H1 (cell line): ENCODE measurements around the gene BRD1. TPM values are rescaled to one million over a fixed set of nuclear protein-coding genes. Genes with fewer than 3 reads are reported as not detected.

Experiments used
- CTCF ChIA-PET: fragments of 300-600 bp; sonication (Branson Sonifier 250); formaldehyde crosslinking; loops from one replicate; lab custom pipeline; 2021; ENCODE audit not compliant: partially characterized antibody; lab: Charles Lee
- POLR2A ChIA-PET: fragments of 300-600 bp; sonication (Branson Sonifier 250); formaldehyde crosslinking; loops from one replicate; lab custom pipeline; 2021; ENCODE audit warnings: inconsistent platforms; ENCODE audit not compliant: partially characterized antibody; lab: Charles Lee
- DNase-seq, 2 experiments: peaks; one replicate each; pipeline versions ENCODE4 v3.0.0 to v3.0.0-alpha.2; 2010 to 2022; ENCODE audit warnings: low spot score in 2 of 2, low read depth in 1 of 2, mixed read lengths in 1 of 2
- FAIRE-seq: peaks from 2 replicates; lab custom pipeline; 2011; peaks lifted over from hg19 to GRCh38; lab: Jason Lieb, UNC
- H2AFZ ChIP-seq: 2 replicates; pipeline ENCODE4 v1.8.1; 2012; ENCODE audit warnings: low read length, inconsistent platforms
- H2AK5ac ChIP-seq: 2 replicates; pipeline ENCODE4 v1.6.1; 2013; ENCODE audit warnings: low read depth, low read length
- H2BK120ac ChIP-seq: replicated peaks from 2 replicates; pipeline ENCODE3; 2013; ENCODE audit warnings: low read depth, low read length, inconsistent platforms
- H2BK12ac ChIP-seq: 2 replicates; pipeline ENCODE4 v1.6.1; 2013; ENCODE audit warnings: low read depth, low read length
- H2BK15ac ChIP-seq: 2 replicates; pipeline ENCODE4 v1.6.1; 2013; ENCODE audit warnings: low read length
- H2BK20ac ChIP-seq: 2 replicates; pipeline ENCODE4 v1.6.1; 2013; ENCODE audit warnings: low read length
- H2BK5ac ChIP-seq: 2 replicates; pipeline ENCODE4 v1.6.1; 2013; ENCODE audit warnings: low read depth, low read length
- H3K14ac ChIP-seq: 2 replicates; pipeline ENCODE4 v1.6.1; 2013; ENCODE audit warnings: inconsistent platforms; ENCODE audit not compliant: insufficient read length
- H3K18ac ChIP-seq: 2 replicates; pipeline ENCODE4 v1.6.1; 2013; ENCODE audit warnings: low read length; ENCODE audit errors: extremely low read depth
- H3K23ac ChIP-seq: 2 replicates; pipeline ENCODE4 v1.6.1; 2013; ENCODE audit warnings: inconsistent platforms; ENCODE audit not compliant: insufficient read length
- H3K23me2 ChIP-seq: 2 replicates; pipeline ENCODE4 v1.6.1; 2013; ENCODE audit warnings: low read depth, low read length
- H3K27ac ChIP-seq: 2 replicates; pipeline ENCODE4 v1.6.1; 2011; ENCODE audit warnings: low read depth, low read length, inconsistent platforms
- H3K27me3 ChIP-seq, 4 experiments: replicated peaks in 1 of 4; 1 replicate in 1 of 4; 2 replicates in 3 of 4; pipeline versions ENCODE4 v1.6.1 to v1.8.1; 2011 to 2013; ENCODE audit warnings: low read length in 3 of 4, mild to moderate bottlenecking in 3 of 4, inconsistent platforms in 2 of 4, mixed read lengths in 2 of 4, moderate library complexity in 1 of 4; ENCODE audit not compliant: control insufficient read depth in 3 of 4, insufficient read depth in 3 of 4; ENCODE audit errors: extremely low read depth in 1 of 4
- H3K36me3 ChIP-seq, 4 experiments: 2 replicates each; pipeline versions ENCODE4 v1.6.1 to v1.8.1; 2011 to 2013; ENCODE audit warnings: mild to moderate bottlenecking in 4 of 4, low read length in 3 of 4, moderate library complexity in 2 of 4, control low read depth in 1 of 4, inconsistent platforms in 1 of 4; ENCODE audit not compliant: insufficient read depth in 4 of 4, control insufficient read depth in 2 of 4
- H3K4ac ChIP-seq: replicated peaks from 2 replicates; pipeline ENCODE3; 2013; ENCODE audit warnings: low read length, low read depth, mixed read lengths, inconsistent platforms; ENCODE audit not compliant: insufficient read length
- H3K4me1 ChIP-seq, 4 experiments: replicated peaks in 1 of 4; 1 replicate in 1 of 4; 2 replicates in 3 of 4; pipeline versions ENCODE4 v1.6.1 to v1.8.1; 2011 to 2013; ENCODE audit warnings: low read length in 3 of 4, inconsistent platforms in 2 of 4, mixed read lengths in 1 of 4; ENCODE audit not compliant: insufficient read depth in 4 of 4, control insufficient read depth in 3 of 4
- H3K4me2 ChIP-seq, 2 experiments: 2 replicates each; pipeline versions ENCODE4 v1.6.1 to v1.8.1; 2011 to 2013; ENCODE audit warnings: low read depth in 2 of 2, low read length in 2 of 2, control low read depth in 1 of 2, inconsistent platforms in 1 of 2, mild to moderate bottlenecking in 1 of 2; ENCODE audit not compliant: insufficient read depth in 1 of 2
- H3K4me3 ChIP-seq, 4 experiments: fragments of 200-600, 300-600 bp in 1 of 4; sonication (generic), shearing (Covaris generic), sonication (Bioruptor Twin) in 1 of 4; 2 replicates each; pipeline versions ENCODE4 v1.5.1 to v1.8.1; 2011 to 2016; ENCODE audit warnings: low read length in 4 of 4, low read depth in 3 of 4, control low read depth in 2 of 4, inconsistent platforms in 2 of 4, mild to moderate bottlenecking in 2 of 4, mixed read lengths in 1 of 4, moderate library complexity in 1 of 4; ENCODE audit not compliant: insufficient read depth in 2 of 4; ENCODE audit errors: extremely low read depth in 1 of 4
- H3K56ac ChIP-seq: replicated peaks from 2 replicates; pipeline ENCODE3; 2013; ENCODE audit warnings: low read depth, mild to moderate bottlenecking, mixed read lengths, low read length, inconsistent platforms; ENCODE audit not compliant: insufficient read length
- H3K79me1 ChIP-seq: 2 replicates; pipeline ENCODE4 v1.6.1; 2013; ENCODE audit warnings: low read depth, low read length, control low read depth
- H3K79me2 ChIP-seq, 2 experiments: 2 replicates each; pipeline versions ENCODE4 v1.6.1 to v1.8.1; 2012 to 2013; ENCODE audit warnings: low read length in 2 of 2, mild to moderate bottlenecking in 2 of 2, inconsistent platforms in 1 of 2; ENCODE audit not compliant: insufficient read depth in 2 of 2, control insufficient read depth in 1 of 2
- H3K9ac ChIP-seq, 4 experiments: replicated peaks in 1 of 4; 1 replicate in 1 of 4; 2 replicates in 3 of 4; pipeline versions ENCODE4 v1.6.1 to v1.8.1; 2011 to 2013; ENCODE audit warnings: low read depth in 3 of 4, low read length in 3 of 4, control low read depth in 2 of 4, mild to moderate bottlenecking in 2 of 4, moderate library complexity in 2 of 4, inconsistent platforms in 1 of 4; ENCODE audit errors: extremely low read depth in 1 of 4
- H3K9me3 ChIP-seq, 2 experiments: 2 replicates each; pipeline versions ENCODE4 v1.6.1 to v1.8.1; 2012 to 2013; ENCODE audit warnings: mild to moderate bottlenecking in 2 of 2, moderate library complexity in 2 of 2, control low read depth in 1 of 2, inconsistent platforms in 1 of 2, low read depth in 1 of 2, low read length in 1 of 2, mixed read lengths in 1 of 2; ENCODE audit not compliant: insufficient read depth in 2 of 2
- H4K20me1 ChIP-seq, 2 experiments: replicated peaks in 1 of 2; 2 replicates each; pipeline versions ENCODE3 to v1.8.1; 2011 to 2013; ENCODE audit warnings: inconsistent platforms in 2 of 2, low read length in 2 of 2, mild to moderate bottlenecking in 1 of 2; ENCODE audit not compliant: insufficient read depth in 2 of 2, control insufficient read depth in 1 of 2
- H4K5ac ChIP-seq: 2 replicates; pipeline ENCODE4 v1.6.1; 2013; ENCODE audit warnings: low read length, low read depth, mixed read lengths, inconsistent platforms; ENCODE audit not compliant: insufficient read length
- H4K8ac ChIP-seq: 2 replicates; pipeline ENCODE4 v1.8.0; 2013; ENCODE audit warnings: mild to moderate bottlenecking, moderate library complexity, low read length, inconsistent platforms; ENCODE audit not compliant: insufficient read depth; ENCODE audit errors: extremely low read depth
- H4K91ac ChIP-seq: replicated peaks from 2 replicates; pipeline ENCODE3; 2013; ENCODE audit warnings: low read length, mixed read lengths, inconsistent platforms; ENCODE audit not compliant: insufficient read length
- ASH2L ChIP-seq: fragments of 200-600, 300-600 bp; sonication (generic); IDR thresholded peaks from one replicate; pipeline ENCODE4 v1.7.1; 2017; ENCODE audit warnings: low read length
- HDAC2 ChIP-seq, 2 experiments: fragments of 300-600 bp in 1 of 2; sonication (generic) in 1 of 2; IDR thresholded peaks; 2 replicates each; pipeline ENCODE4 v1.6.1; 2011 to 2012; ENCODE audit warnings: low read depth in 2 of 2, low read length in 2 of 2, mild to moderate bottlenecking in 2 of 2, moderate library complexity in 2 of 2, borderline replicate concordance in 1 of 2, inconsistent platforms in 1 of 2
- KDM4A ChIP-seq: IDR thresholded peaks from one replicate; pipeline ENCODE4 v1.7.1; 2012; ENCODE audit warnings: low read depth, mild to moderate bottlenecking, moderate library complexity, low read length, inconsistent platforms; ENCODE audit not compliant: severe bottlenecking
- POU5F1 ChIP-seq: IDR thresholded peaks from 2 replicates; pipeline ENCODE4 v1.6.1; 2011; ENCODE audit warnings: low read depth, mild to moderate bottlenecking, low read length, moderate library complexity
- TAF1 ChIP-seq: IDR thresholded peaks from 2 replicates; pipeline ENCODE4 v1.6.1; 2011; ENCODE audit warnings: mild to moderate bottlenecking, low read depth, low read length
- WGBS, 2 experiments: shearing (Covaris generic) in 1 of 2; methylation state at CpG; one replicate each; pipeline versions ENCODE4 v1.1.6 to v1.1.7; 2013 to 2015; ENCODE audit warnings: low lambda C conversion rate in 2 of 2, mixed read lengths in 2 of 2, inconsistent platforms in 1 of 2, low coverage in 1 of 2, missing lambda C conversion rate in 1 of 2; ENCODE audit not compliant: insufficient replicate concordance in 2 of 2, insufficient coverage in 1 of 2, insufficient read length in 1 of 2; ENCODE audit errors: extremely low coverage in 1 of 2, missing lambda C conversion rate in 1 of 2; 5-methylcytosine and 5-hydroxymethylcytosine counted together
- polyA plus RNA-seq, 7 experiments: library from polyadenylated mRNA; depleted of rRNA in 3 of 7; stranded (reverse) in 5 of 7; unstranded in 2 of 7; fragments of >200 nt in 5 of 7; fragments of 200-250 nt in 2 of 7; gene quantifications; 1 replicate in 5 of 7; 2 replicates in 1 of 7; 4 replicates in 1 of 7; pipeline versions ENCODE4 v1.2.1 to v1.2.3, GENCODE V29; 2011 to 2013; ENCODE audit warnings: missing spikeins in 2 of 7, mixed read lengths in 2 of 7
- total RNA-seq: library from RNA; stranded (reverse); fragmentation: NEBNext Ultra II Directional; extraction: Animal tissue kit (Norgen Biotek cat#: 25700); gene quantifications from 2 replicates; pipeline ENCODE4 v1.2.1, GENCODE V29; 2021

The BRD1 gene
- total and polyA plus RNA-seq, 2 of the 8 experiments (the other 6 are each of a cell fraction or from before 2014, with no cell fraction given): 6.8 to 34.0 TPM

GRCh38 chr22:49739138-49739537 is 88.5 kb downstream of the BRD1 start:
- ChIA-PET POLR2A (no interaction called here), CTCF (no interaction called here)
- Histone ChIP-seq H4K91ac (no peak overlapping the region), H2BK120ac (no peak overlapping the region), H2AFZ (no peak overlapping the region), H3K56ac (no peak overlapping the region), H2BK20ac (no peak overlapping the region), H3K4me2 (no peak overlapping the region), H2BK15ac (no peak overlapping the region), H3K79me2 (no peaks in the 10 kb centered on the region), H3K9me3 (peaks cover 14 to 19% of the 10 kb centered on the region in 2 experiments), H3K27ac (no peak overlapping the region), H4K20me1 (no peaks in the 10 kb centered on the region), H4K8ac (no peak overlapping the region), H2BK5ac (no peak overlapping the region), H3K23ac (no peak overlapping the region), H2BK12ac (no peak overlapping the region), H3K27me3 (peaks cover 0 to 2% (median 0%) of the 10 kb centered on the region in 4 experiments; a peak in 2 of 7 replicates), H3K36me3 (no peaks in the 10 kb centered on the region), H3K4me1 (no peaks in the 10 kb centered on the region), H3K14ac (no peak overlapping the region), H3K9ac (no peak overlapping the region), H3K79me1 (no peaks in the 10 kb centered on the region), H3K4ac (no peak overlapping the region), H3K18ac (no peak overlapping the region), H4K5ac (no peak overlapping the region), H3K23me2 (no peaks in the 10 kb centered on the region), H2AK5ac (no peak overlapping the region), H3K4me3 (no peak overlapping the region)
- no peak for TF ChIP-seq HDAC2 (IDR thresholded peaks at IDR 0.05; ENCODE audit: borderline replicate concordance in 1 of 2, low read depth in 2 of 2, low read length in 2 of 2)
- no peak for TF ChIP-seq POU5F1
- no peak for TF ChIP-seq TAF1
- no peak for TF ChIP-seq KDM4A
- no peak for TF ChIP-seq ASH2L
- FAIRE-seq (no peak), DNase-seq (no peak)
- WGBS, 2 experiments: 75% methylated on average over 2 of the region's 2 CpGs; no CpG with 5 or more reads in 1 of the 2 experiments
